AG09309 (cell line): ENCODE results near the gene MCM10.

ENCODE experiments used
- DNase-seq: peaks from one replicate; pipeline ENCODE4 v3.0.0-alpha.2; 2010; ENCODE audit warnings: low read depth
- H3K4me3 ChIP-seq: 2 replicates; pipeline ENCODE4 v1.5.1; 2011; ENCODE audit warnings: mild to moderate bottlenecking, low read depth, low read length, moderate library complexity; ENCODE audit not compliant: control insufficient read depth
- TF ChIP-seq, protein P1 (sequence below): IDR thresholded peaks from 2 replicates; pipeline ENCODE4 v1.5.1; 2011; ENCODE audit warnings: mild to moderate bottlenecking, low read depth, low read length, inconsistent platforms; ENCODE audit not compliant: insufficient read depth, control insufficient read depth; ENCODE audit errors: missing control alignments

MCM10 gene

DNA sequence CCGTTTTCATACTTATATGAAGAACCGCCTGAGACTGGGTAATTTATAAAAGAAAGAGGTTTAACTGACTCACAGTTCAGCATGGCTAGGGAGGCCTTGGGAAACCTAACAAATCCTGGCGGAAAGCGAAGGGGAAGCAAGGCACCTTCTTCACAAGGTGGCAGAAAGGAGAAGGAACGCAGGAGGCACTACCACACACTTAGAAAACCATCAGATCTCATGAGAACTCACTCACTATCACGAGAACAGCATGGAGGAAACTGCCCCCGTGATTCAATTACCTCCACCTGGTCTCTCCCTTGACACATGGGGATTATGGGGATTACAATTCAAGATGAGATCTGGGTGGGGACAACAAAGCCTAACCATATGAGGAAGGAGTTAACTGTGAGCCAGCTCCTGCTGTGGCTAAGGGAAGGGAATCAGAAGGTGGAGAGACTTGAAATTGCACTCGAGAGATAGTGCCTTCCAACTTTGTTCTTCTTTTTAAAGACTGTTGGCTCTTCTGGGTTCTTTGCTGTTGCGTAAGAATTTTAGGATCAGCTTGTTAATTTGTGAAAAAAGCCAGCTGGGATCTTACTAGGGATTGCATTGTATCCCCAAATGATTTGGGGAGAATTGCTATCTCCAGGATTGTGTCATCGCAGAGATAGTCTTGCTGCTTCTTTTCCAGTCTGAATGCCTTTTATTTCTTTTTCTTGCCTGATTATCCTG is 40.4 kb upstream of the MCM10 start:
- H3K4me3 ChIP-seq: no peak overlapping the region
- TF ChIP-seq, protein P1, sequence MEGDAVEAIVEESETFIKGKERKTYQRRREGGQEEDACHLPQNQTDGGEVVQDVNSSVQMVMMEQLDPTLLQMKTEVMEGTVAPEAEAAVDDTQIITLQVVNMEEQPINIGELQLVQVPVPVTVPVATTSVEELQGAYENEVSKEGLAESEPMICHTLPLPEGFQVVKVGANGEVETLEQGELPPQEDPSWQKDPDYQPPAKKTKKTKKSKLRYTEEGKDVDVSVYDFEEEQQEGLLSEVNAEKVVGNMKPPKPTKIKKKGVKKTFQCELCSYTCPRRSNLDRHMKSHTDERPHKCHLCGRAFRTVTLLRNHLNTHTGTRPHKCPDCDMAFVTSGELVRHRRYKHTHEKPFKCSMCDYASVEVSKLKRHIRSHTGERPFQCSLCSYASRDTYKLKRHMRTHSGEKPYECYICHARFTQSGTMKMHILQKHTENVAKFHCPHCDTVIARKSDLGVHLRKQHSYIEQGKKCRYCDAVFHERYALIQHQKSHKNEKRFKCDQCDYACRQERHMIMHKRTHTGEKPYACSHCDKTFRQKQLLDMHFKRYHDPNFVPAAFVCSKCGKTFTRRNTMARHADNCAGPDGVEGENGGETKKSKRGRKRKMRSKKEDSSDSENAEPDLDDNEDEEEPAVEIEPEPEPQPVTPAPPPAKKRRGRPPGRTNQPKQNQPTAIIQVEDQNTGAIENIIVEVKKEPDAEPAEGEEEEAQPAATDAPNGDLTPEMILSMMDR: no peak
- peak; percentile 17 for DNase-seq

GRCh38 chr10:13121500-13121854 is 39.9 kb upstream of the MCM10 start:
- no peak for DNase-seq
- no peak overlapping the region for H3K4me3 ChIP-seq
- TF ChIP-seq, protein P1: no peak

DNA sequence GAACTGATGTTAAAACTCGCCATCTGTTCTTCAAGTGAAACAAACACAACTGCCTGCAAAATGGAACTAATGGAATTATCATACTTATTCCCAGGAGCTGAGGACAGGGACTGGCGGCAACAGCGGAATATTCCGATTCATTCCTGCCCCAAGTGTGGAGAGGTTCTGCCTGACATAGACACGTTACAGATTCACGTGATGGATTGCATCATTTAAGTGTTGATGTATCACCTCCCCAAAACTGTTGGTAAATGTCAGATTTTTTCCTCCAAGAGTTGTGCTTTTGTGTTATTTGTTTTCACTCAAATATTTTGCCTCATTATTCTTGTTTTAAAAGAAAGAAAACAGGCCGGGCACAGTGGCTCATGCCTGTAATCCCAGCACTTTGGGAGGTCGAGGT is 24.7 kb upstream of the MCM10 start:
- DNase-seq: no peak
- TF ChIP-seq, protein P1: no peak
- no peak overlapping the region for H3K4me3 ChIP-seq

DNA sequence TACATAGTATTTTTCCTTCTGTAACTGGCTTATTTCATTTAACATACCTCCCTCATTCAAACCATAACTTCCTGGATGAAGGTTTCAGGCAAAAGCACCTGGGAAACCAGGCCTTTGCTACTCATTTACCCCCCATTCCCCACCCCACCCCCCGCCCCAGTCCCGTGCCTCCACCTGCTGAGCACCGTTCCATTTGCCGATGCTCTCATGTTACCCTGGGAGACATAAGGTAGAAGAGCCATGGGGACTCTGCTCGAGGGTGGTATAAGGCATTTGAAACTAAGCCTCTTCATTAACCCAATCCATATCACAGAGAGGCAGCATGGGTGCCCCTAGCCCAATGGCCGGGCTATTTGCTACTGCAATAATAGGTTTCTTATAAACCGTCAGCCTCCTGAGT is 22.2 kb upstream of the MCM10 start:
- H3K4me3 ChIP-seq: no peak overlapping the region
- TF ChIP-seq, protein P1: no peak
- no peak for DNase-seq

GRCh38 chr10:13139676-13140075 is 21.7 kb upstream of the MCM10 start:
- DNase-seq: no peak
- H3K4me3 ChIP-seq: no peak overlapping the region
- TF ChIP-seq, protein P1: no peak

GRCh38 chr10:13140627-13141190 is 20.6 kb upstream of the MCM10 start:
- H3K4me3 ChIP-seq: no peak overlapping the region
- no peak for DNase-seq
- TF ChIP-seq, protein P1: no peak
